C4-2B (cell line): ENCODE measurements around the gene IL1RL2.
A peak's percentile ranks its signal among the peaks of the same experiment; 100 is the strongest.

ENCODE experiments used
- H3K27ac ChIP-seq: fragments of 450-650 bp; 2 replicates; pipeline ENCODE4 v1.5.1; 2017
- ZFX ChIP-seq: fragments of 450-650 bp; IDR thresholded peaks from 2 replicates; pipeline ENCODE4 v1.6.1; 2017
- TF ChIP-seq, protein P1 (sequence below): fragments of 450-650 bp; conservative IDR thresholded peaks from 2 replicates; pipeline ENCODE4 v1.5.1; 2017; ENCODE audit warnings: mild to moderate bottlenecking

Gene IL1RL2

DNA sequence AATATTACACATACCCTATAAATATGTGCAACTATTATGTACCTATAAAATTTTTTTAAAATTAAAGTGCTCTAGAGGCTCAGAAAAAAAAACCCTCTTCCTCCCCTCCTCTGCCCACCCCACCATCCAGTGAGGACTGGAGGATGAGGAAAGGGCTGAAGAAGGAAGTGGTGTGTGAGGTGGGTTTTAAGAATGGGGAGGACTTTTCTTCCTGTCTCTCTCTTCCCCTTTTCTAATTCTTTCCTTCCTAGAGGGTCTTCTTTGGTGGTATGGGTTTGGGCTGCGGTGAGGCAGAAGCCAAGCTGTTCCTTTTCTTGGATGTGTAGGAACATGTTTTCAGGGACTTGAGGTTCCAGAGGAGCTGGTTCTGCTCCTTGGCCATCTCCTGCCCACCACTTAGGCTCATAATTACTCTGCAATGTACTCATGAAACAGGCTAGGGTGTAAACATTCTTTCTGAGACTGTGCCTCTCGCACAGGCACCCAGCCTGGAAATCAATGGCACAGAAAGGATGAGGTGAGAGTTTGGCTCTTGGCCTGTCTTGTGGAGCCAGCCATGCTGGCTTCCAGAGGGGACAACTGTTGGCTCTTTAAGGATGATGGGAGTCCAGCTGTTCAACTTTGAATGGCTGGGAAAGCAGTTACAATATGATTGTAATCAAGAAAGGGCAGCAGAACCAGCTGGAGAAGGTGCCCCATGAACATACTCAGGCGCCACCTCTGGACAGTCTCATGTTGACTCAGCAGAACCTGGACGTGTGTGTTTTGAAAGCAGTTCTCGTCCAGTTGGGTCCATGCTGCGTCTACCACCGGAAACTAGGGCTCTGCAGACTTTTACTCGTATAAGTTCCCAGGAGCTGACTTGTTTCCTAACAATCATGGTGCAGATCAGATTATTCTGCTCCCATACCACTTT is 38.3 kb downstream of the IL1RL2 start:
- no peak for TF ChIP-seq ZFX
- TF ChIP-seq, protein P1, sequence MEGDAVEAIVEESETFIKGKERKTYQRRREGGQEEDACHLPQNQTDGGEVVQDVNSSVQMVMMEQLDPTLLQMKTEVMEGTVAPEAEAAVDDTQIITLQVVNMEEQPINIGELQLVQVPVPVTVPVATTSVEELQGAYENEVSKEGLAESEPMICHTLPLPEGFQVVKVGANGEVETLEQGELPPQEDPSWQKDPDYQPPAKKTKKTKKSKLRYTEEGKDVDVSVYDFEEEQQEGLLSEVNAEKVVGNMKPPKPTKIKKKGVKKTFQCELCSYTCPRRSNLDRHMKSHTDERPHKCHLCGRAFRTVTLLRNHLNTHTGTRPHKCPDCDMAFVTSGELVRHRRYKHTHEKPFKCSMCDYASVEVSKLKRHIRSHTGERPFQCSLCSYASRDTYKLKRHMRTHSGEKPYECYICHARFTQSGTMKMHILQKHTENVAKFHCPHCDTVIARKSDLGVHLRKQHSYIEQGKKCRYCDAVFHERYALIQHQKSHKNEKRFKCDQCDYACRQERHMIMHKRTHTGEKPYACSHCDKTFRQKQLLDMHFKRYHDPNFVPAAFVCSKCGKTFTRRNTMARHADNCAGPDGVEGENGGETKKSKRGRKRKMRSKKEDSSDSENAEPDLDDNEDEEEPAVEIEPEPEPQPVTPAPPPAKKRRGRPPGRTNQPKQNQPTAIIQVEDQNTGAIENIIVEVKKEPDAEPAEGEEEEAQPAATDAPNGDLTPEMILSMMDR = no peak
- no peak overlapping the region for H3K27ac ChIP-seq

DNA sequence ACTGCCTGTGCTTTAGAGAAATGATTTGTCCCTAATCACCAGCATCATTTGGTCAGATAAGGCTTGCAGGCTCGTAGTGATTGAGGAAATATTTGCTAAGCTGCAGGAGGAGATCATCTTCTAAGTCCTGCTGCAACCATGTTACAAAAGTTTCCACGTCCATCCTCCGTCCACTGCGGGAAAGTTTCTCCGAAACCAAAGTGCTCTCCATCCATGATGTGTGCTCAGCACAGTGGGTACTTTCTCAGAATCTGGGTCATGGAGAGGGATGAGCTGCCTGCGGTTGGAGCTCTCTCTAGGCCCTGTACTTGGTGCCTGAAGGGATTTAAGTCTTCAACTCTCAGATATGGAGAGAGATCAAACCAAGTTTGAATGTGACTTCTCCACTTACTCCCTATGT is 39.3 kb downstream of the IL1RL2 start:
- H3K27ac ChIP-seq = peak overlapping the region; percentile 72
- TF ChIP-seq, protein P1 = no peak
- no peak for TF ChIP-seq ZFX

DNA sequence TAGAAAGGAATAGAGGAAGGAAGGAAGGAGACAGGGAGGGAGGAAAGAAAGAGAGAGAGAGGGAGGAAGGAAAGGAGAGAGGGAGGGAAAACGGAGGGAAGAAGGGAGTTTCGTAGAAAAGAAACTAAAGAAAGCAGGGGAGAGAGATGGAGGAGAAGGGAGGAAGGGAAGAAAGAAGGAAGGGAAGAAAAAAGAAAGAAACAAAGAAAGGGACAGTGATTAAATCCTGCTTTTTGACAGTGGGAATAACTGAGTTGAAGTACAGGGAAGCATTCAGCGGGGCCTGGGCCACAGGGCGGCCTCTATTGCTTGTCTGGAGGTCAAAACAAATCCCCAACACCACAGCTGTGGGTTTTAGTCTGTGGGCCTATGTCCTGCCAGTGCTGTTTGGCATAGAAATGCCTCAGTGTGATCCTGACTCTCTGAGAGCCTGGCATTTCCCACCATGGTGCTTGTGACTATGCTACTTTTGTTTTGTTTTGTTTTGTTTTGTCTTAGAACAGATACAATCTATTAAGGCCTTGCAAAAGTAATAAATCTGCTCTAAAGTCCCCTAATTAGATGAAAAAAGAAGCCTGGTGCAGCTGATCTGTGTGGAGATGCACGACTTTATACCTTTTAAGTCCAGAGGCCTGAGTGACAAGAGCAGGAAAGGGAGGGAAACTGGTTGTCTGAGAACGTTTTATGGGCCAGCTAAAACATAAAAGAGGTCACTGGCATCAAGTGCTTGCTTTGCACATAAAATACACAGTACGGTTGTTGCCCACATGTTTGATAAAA is 40.0 kb downstream of the IL1RL2 start:
- peak overlapping the region; percentile 72 for H3K27ac ChIP-seq
- TF ChIP-seq, protein P1 = no peak
- TF ChIP-seq ZFX = no peak

DNA sequence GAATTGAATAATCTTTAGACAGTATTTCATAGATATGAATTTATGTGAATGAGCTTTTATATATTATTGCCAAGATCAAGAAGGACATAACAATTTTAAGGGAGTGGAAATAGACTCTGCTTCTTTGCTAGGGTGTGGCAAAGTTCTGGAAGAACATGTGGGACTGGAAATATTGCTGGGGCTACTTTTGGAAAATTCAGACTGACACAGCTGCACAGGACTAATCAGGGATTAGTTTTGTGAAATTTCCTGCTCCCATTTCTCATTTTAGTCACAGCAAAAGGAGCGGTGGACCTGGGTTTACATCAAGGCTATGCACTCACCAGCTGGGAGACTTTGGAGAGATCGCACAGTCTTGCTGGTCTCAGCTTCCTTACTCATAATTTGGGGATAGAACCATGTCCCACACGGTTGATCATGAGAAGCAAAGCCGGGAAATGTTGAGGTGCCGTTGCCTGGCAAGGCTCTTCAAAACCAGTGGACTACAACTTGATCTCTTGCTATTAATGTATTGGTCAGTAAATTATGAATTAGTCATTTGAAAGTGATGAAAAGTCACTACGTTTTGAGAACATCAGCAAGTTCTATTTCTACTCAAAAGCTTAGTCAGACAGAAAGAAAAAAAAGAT is 42.4 kb downstream of the IL1RL2 start:
- TF ChIP-seq, protein P1 = no peak
- no peak for TF ChIP-seq ZFX
- no peak overlapping the region for H3K27ac ChIP-seq

DNA sequence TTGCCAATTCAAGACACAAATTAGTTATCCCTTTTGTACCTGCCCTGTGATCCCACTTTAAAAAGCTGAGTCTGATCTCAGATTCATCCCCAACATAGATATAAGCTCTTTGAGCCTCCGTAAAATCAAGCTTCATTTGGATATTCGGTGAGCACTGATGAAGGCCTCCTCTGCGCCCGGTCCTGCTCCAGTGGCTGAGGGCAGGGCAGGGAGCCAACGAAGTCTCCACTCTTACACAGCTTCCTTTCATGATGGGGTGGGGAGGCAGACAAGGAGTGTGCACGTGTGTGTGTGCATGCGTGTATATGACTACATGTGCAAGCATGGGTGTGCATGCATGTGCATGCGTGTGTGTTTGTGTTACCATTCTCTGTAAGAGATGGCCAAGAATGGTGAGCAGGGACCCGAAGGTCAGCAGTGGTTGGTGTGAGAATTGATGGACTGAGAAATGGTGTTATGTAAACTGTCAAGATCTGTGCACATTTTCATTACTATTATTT is 43.6 kb downstream of the IL1RL2 start:
- TF ChIP-seq ZFX = no peak
- TF ChIP-seq, protein P1 = no peak
- no peak overlapping the region for H3K27ac ChIP-seq

DNA sequence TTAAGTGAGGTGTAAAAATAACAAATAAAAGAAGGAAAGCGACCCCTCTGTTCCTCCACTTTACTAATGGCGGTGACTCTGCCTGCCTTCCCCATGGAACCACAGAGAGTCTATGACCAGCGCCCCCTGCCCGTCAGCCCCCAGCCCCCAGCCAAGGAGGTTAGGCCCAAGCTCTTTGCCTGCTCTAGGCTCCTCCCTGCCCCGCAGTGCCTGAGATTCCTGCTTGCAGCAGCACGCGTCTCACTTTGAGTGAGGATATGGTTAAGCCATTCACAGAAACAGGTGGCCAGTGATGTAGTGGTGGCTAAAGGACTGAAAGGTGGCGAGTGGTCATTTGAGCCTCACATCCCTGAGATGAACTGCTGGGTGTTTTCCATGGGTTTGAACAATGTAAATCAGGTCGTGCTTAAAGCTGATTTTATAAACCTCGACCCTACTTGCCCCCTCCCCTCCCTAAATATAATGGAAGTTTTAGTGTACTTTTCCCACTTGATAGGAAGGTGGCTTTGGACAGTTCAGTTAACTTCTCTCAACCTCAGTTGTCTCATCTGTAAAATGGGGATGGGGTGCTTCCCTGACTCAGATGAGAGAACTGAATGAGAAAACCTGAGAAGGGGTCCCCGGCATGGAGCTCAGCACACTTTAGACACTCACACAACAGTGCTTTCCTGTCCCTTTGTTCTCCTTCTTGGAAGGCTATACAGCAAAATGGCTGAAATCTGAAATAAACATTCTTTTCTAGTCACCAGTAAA is 46.5 kb downstream of the IL1RL2 start:
- no peak for TF ChIP-seq ZFX
- H3K27ac ChIP-seq = no peak overlapping the region

DNA sequence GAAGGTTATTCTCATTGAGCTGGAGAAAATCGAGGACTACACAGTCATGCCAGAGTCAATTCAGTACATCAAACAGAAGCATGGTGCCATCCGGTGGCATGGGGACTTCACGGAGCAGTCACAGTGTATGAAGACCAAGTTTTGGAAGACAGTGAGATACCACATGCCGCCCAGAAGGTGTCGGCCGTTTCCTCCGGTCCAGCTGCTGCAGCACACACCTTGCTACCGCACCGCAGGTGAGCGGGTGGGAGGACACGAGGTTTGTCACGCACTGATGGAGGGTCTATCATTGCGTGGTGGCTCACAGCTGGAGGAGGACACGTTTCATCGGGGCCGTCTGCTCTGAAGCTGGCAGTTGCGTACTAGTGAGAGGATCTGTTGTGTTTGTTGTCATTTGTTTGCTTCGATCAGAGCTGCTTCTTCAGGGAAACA is 48.2 kb downstream of the IL1RL2 start:
- no peak overlapping the region for H3K27ac ChIP-seq
- TF ChIP-seq, protein P1 = no peak
- no peak for TF ChIP-seq ZFX
